Globus pallidus (tissue), 1 donor: ENCODE data around the gene TTC21A.

Experiments
- DNase-seq: peaks from one replicate; pipeline ENCODE4 v3.0.0-alpha.2; 2015; ENCODE audit warnings: low spot score

Gene TTC21A

DNA sequence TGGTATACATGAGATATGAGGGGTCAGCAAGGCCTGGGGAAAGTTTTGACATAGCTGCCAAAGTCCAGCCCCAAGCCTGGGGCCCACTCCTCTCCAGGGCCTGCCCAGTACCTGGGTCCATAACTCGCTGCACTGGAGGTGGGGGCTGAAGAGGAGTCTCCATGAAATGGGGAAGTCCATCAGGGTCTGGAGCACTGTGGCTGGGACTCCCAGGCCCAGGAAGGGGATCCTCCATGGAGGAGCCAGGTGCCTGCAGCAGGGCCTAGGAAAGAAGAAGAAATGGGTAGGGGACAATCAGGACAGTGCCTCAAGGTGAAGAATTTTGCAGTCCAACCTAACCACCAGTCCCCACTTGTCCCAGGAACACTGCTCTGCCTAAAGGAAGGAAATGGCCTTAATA lies 8.2 kb upstream of the TTC21A start:
- no peak for DNase-seq

DNA sequence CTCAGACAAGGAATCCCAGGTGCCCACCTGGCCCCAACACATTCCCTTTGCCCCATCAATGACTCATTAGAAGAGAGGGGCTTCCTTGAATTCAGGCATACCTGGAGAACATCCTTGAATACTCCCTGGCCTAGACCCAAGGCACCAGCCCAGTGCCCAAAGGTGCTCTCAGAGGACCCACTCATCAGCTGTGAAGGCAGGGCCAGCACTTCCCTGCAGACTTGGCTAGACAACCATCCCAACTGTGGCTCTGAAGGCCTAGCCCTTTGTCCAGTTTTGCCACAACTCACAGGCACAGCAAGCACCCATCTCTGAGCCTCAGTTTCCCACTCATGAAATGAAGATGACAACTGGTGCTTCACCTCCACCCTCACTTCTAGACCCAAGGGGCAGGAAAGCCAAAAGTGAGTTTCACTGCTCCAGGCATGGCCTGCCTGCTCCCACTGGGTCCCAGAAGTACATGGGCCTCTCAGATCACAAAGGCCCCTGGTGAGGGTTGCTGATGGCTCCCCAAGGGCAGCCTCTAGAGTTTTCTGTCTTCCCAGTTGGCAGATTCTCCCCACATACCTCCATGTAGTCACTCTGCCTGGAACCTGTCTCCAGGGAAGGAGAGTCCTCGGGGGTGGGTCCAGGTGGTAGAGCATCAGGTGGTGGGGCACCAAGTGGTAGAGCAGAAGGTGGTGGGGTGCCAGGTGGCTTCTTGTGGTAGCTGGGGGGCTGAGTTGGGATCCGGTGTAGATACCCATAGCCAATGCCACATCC lies 7.6 kb upstream of the TTC21A start:
- no peak for DNase-seq

DNA sequence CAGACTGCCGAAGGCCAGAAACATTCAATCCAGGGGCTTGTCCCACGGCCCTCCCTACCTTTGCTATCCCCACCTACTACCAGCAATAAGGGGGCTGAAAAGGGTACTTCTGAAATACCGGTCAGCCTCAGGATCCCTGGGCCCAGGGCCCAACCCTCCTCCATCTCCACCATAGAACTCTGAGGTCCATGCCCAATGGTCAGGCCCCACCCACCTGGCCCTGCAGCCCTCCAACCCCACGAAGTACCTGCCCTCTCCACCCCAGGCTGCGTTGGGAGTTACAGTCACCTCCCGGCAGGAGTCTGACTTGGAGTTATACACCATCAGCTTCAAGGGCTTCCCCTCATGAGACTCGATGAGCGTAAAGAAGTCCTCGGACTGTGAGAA lies 7.0 kb upstream of the TTC21A start:
- DNase-seq, result no peak

GRCh38 chr3:39101022-39101689 lies 6.3 kb upstream of the TTC21A start:
- DNase-seq, result no peak

DNA sequence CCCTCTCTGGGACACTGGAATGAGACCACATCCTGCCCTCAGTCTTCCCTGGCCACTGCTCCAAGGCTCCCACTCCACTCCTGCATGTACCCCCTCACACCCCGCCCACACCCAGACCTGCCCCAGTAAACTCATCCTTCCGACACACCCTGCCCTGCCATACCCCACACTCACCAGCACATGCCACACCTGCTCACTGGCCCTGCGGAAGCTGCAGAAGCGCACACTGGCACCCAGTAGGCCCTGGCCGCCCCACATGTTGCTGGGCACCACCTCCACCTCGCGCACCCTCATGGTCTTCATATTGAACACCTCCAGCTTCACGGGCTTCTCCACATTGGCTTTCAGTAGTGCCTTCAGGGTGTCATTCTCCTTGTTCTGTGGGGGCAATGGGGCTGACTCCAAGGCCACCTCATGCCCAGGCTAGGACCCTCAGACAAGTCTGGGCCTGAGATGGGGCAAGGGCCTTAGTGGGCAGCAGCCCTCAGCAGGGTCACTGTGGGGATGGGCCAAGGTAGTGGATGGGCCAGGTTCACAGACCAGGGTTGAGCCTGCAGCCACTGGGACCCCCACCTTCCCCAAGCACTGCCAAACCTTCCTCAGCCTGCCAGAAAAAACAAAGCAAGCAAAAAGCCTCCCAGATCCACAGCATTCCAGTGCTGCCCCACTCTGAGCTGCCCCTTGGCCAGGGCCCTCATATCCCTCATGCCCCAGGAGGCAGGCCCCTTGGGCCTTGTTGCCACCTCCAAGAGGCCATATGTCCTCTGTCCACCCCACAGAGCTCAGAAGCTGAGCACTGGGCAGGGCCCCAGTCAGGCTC lies 4.8 kb upstream of the TTC21A start:
- DNase-seq, result no peak

- no peak for DNase-seq
These were observed 4.2 kb upstream of the TTC21A start for GRCh38 chr3:39103324-39103693.

- DNase-seq, result peak; percentile 43
These were observed 3.5 kb upstream of the TTC21A start for GRCh38 chr3:39103791-39104552.

GRCh38 chr3:39104961-39105686 lies 2.4 kb upstream of the TTC21A start:
- no peak for DNase-seq

DNA sequence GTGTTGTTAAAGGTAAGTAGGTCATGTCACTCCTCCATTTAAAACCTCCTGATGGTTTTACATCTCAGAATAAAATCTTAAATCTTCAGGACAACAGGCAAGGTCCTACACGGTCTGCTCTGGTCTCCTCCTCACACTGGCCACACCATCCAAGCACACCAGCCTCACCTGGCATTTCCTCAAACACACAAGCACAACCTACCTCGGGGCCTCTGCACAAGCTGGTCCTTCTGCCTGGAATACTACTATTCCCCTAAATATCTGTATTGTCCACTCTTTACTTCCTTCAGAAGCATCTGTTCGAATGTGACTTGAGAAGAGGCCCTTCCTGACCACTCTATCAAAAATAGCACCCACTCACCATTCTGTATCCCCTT lies 1.8 kb upstream of the TTC21A start:
- DNase-seq, result no peak

DNA sequence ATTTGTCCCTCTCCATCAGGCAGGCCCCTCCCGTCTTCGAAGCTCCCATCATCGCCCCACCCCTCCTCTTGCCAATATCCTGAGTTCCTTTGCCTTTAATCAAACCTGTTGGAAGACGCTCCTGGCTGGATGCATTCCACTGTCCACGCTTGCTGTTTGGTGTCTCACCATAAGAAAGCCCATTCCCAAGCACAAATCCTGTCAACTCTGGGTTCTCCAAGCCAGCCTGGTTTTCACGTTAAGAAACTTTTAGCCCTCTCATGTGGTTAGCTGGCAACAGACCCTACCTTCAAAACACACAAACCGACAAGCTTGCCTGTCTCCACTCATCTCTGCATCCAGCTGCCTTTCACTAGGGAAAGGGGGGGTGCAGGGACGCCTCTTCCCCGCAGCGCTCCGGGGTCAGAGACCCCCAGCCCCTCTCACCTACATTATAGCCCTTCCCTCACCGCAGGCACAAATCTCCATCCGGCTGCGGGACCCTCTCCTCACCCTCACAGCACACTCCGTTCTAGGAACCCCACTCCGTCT lies 1.1 kb upstream of the TTC21A start:
- no peak for DNase-seq

- peak; percentile 37 for DNase-seq
These were observed 561 bp upstream of the TTC21A start for GRCh38 chr3:39106851-39107387.

DNA sequence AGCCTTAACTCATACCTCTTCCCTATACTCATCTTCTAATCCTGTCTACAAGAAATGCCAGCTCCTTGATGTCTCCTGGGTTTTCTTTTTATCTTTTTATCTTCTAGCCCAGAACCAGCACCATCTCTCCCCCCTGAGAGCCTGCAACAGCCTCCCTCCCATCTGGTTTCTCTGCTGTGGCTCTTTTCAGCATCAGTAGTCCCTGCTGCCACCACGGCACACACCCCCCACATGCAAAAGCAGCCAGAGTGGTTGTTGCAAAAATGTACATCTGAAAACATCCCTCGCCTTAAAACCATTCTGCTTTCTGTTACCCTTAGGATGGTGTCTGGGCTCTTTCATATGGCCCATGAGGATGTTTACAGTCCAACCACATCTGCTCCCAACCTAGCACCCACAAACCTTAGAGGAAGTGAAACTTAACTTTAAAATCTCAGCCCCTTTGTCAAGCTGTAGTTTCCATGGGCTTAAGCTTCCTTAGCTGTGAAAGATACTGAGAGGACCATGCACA lies 775 bp downstream of the TTC21A start:
- peak; percentile 48 for DNase-seq

- DNase-seq, result no peak
These were observed 1.6 kb downstream of the TTC21A start for GRCh38 chr3:39109086-39109485.

DNA sequence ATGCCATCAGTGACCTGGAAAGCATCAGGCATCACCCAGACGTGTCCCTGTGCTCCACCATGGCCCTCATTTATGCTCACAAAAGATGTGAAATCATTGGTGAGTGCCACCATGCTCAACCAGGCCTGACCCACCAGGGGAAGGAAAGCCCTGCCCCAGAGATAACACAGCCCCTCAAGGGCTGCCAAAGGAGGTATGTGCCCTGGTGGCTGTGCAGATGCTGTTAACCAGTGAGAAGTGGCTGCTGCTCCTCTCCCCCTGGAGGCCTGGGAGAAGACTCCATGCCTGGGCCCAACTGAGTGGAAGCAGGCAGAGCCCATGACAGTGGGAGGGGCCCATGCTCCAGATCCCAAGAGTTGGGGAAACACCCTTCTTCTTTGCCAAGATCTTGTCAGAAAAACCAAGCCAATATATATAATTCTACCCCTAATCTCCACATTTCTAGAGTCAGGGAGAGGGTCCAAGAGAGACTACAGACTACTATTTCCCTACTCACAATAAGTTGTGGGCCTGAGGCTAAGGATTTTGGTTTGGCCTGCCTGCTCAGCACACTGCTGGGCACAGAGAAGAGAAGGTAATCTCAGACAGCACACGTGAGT lies 2.7 kb downstream of the TTC21A start:
- no peak for DNase-seq

GRCh38 chr3:39112113-39112512 lies 4.6 kb downstream of the TTC21A start:
- no peak for DNase-seq

- no peak for DNase-seq
These were observed 5.1 kb downstream of the TTC21A start for GRCh38 chr3:39112535-39112934.

- DNase-seq, result no peak
These were observed 5.8 kb downstream of the TTC21A start for GRCh38 chr3:39113291-39113690.

GRCh38 chr3:39114456-39114855 lies 7.0 kb downstream of the TTC21A start:
- DNase-seq, result no peak

- no peak for DNase-seq
These were observed 8.4 kb downstream of the TTC21A start for GRCh38 chr3:39115870-39116269.

GRCh38 chr3:39118079-39118478 lies 10.6 kb downstream of the TTC21A start:
- DNase-seq, result no peak
